ENCODE results near the gene PROM1.
A peak's percentile ranks its signal among the peaks of the same experiment; 100 is the strongest.

Gene PROM1

DNA sequence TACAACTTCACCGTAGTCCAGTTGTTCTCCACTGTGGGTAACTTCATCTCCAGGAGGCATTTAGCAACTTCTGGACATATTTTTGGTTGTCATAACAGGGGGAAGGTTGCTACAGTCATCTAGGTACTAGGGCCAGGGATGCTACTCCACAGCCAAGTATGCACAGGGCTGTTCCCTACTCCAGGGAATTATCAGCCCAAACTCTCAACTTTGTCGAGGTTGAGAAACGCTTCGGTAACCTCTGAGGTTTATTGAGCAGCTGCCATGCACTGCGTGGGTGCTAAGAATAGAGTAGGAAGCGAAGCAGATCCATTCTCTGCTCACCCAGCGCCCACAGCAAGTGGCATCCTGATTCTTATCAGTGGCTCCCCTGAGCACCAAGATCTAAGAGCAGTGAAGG lies 153.5 kb downstream of the PROM1 start:
- peak; percentile 59 for DNase-seq (ENCODE audit: low read depth)
- TF ChIP-seq CTCF (conservative IDR thresholded peaks at IDR 0.05; ENCODE audit: control insufficient read depth, insufficient read depth, low read depth, low read length) = no peak
- no peak overlapping the region for H3K4me3 ChIP-seq (ENCODE audit: control insufficient read depth, low read depth, low read length)

DNA sequence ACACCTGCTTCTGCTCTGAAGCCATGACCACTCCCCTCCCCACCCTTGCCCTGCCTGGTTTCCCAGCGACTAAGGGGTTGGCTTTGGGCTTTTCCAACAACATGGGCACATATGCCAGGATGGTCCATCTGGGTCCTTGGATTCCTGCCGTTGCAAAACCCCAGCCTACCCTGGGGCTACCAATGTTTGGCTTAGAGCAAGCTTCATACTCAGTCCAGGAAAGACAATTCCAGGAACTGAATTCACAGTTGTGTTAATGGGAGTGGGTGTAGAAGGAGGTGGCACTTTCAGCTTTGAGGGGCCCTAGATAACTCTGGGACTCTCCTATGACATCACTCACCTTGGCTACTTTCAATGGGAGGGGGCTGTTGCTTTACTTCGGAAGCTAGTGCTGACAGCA lies 154.3 kb downstream of the PROM1 start:
- TF ChIP-seq CTCF (conservative IDR thresholded peaks at IDR 0.05; ENCODE audit: control insufficient read depth, insufficient read depth, low read depth, low read length) = no peak

GRCh38 chr4:15928883-15929282 lies 154.9 kb downstream of the PROM1 start:
- TF ChIP-seq CTCF (conservative IDR thresholded peaks at IDR 0.05; ENCODE audit: control insufficient read depth, insufficient read depth, low read depth, low read length) = no peak
- H3K4me3 ChIP-seq (ENCODE audit: control insufficient read depth, low read depth, low read length) = no peak overlapping the region
- no peak for DNase-seq (ENCODE audit: low read depth)

More for the DNA sequence above, 154.3 kb downstream of the PROM1 start:
- no peak for DNase-seq (ENCODE audit: low read depth)
- H3K4me3 ChIP-seq (ENCODE audit: control insufficient read depth, low read depth, low read length) = no peak overlapping the region

GRCh38 chr4:15926486-15926885 lies 157.3 kb downstream of the PROM1 start:
- H3K4me3 ChIP-seq (ENCODE audit: control insufficient read depth, low read depth, low read length) = no peak overlapping the region
- DNase-seq (ENCODE audit: low read depth) = no peak
- TF ChIP-seq CTCF (conservative IDR thresholded peaks at IDR 0.05; ENCODE audit: control insufficient read depth, insufficient read depth, low read depth, low read length) = no peak

GRCh38 chr4:15925830-15926229 lies 158.0 kb downstream of the PROM1 start:
- no peak overlapping the region for H3K4me3 ChIP-seq (ENCODE audit: control insufficient read depth, low read depth, low read length)
- no peak for DNase-seq (ENCODE audit: low read depth)
- TF ChIP-seq CTCF (conservative IDR thresholded peaks at IDR 0.05; ENCODE audit: control insufficient read depth, insufficient read depth, low read depth, low read length) = no peak

DNA sequence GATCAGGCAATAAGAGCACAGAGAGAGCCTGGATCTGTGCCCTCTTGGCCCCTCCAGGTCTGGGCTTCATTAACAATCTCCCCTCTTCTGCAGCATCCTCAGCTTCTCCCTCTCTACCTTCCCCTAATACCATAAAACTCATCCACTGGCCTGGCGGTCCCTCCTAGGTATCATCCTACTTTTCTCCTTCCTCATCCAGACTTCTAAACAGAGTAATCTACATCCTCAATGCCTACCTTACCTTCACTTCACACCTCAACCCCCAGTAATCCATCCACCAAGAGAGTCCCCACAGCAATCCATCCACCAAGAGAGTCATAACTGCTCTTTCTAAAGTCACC lies 162.3 kb downstream of the PROM1 start:
- no peak overlapping the region for H3K4me3 ChIP-seq (ENCODE audit: control insufficient read depth, low read depth, low read length)
- no peak for TF ChIP-seq CTCF (conservative IDR thresholded peaks at IDR 0.05; ENCODE audit: control insufficient read depth, insufficient read depth, low read depth, low read length)
- DNase-seq (ENCODE audit: low read depth) = no peak

Measured in fibroblast of mammary gland (primary cell).